Psoas muscle (tissue), 8 donors: ENCODE measurements around the gene MAP1LC3B2. TPM values are rescaled to one million over a fixed set of nuclear protein-coding genes. Genes with fewer than 3 reads are reported as not detected.

Experiments used
- ATAC-seq, 4 donors: fragments of 200-7000 bp; cut with Tn5 transposase; one replicate each; pipeline ENCODE4 v1.9.1; 2020; ENCODE audit warnings: moderate library complexity in 3 of 4, mild to moderate bottlenecking in 2 of 4
- DNase-seq, 2 donors: peaks; one replicate each; pipeline ENCODE4 v3.0.0-alpha.2; 2020
- H3K27ac ChIP-seq: fragments of 200-600 bp; one replicate; pipeline ENCODE4 v1.8.0; 2022
- H3K27me3 ChIP-seq, 3 donors: fragments of 200-600 bp in 1 of 3; one replicate each; pipeline versions ENCODE4 v1.6.1 to v1.8.0; 2013 to 2022; ENCODE audit warnings: low read length in 2 of 3, mild to moderate bottlenecking in 2 of 3, moderate library complexity in 1 of 3; ENCODE audit not compliant: insufficient read depth in 3 of 3
- H3K36me3 ChIP-seq, 2 donors: fragments of 200-600 bp in 1 of 2; one replicate each; pipeline versions ENCODE4 v1.6.1 to v1.8.0; 2013 to 2022; ENCODE audit warnings: low read depth in 1 of 2, mild to moderate bottlenecking in 1 of 2, moderate library complexity in 1 of 2; ENCODE audit not compliant: insufficient read depth in 1 of 2
- H3K4me1 ChIP-seq: fragments of 200-600 bp; one replicate; pipeline ENCODE4 v1.8.0; 2022
- H3K4me3 ChIP-seq: fragments of 200-600 bp; one replicate; pipeline ENCODE4 v1.8.0; 2022; ENCODE audit warnings: mild to moderate bottlenecking
- H3K9me3 ChIP-seq: fragments of 200-600 bp; one replicate; pipeline ENCODE4 v1.8.0; 2022
- WGBS, 3 donors: extraction: QIAGEN DNeasy Blood & Tissue Kit; methylation state at CpG; one replicate each; pipeline versions ENCODE4 v1.1.6 to v1.1.7; 2013; 5-methylcytosine and 5-hydroxymethylcytosine counted together
- intact Hi-C, 2 donors: fragments of 100-400 bp; cut with DNase I; formaldehyde crosslinking; loops; one replicate each; pipeline versions ENCODE4 v1.11.0 to v1.14.2; 2022
- polyA plus RNA-seq, 3 donors: library from polyadenylated mRNA; stranded (reverse); fragments of 200-250 nt; gene quantifications; one replicate each; pipeline ENCODE4 v1.2.3, GENCODE V29; 2013
- total RNA-seq, 4 donors: library from RNA; stranded (reverse); fragmentation: NEBNext Ultra II Directional in 2 of 4; extraction: Animal tissue kit (Norgen Biotek cat#: 25700) in 2 of 4; gene quantifications; one replicate each; pipeline versions ENCODE4 v1.2.1 to v1.2.4, GENCODE V29; 2021 to 2023
- TF ChIP-seq, protein P1 (sequence below): fragments of 200-600 bp; IDR thresholded peaks from one replicate; pipeline ENCODE4 v1.8.0; 2022; ENCODE audit warnings: antibody characterized with exemption
- donor health status: healthy with polysubstance abuse.
- donor health status: DM: no; HTN: no; CAD: no; lungs with moderate emphysema.
- donor health status: Bipolar disorder and iron deficiency.
- donor health status: healthy.
- donor health status: DM: yes; HTN: yes; CAD: no.
- donor health status: DM: no; HTN: no; CAD: no.
- donor health status: DM: no; HTN: no; CAD: no.
- donor health status: DM: yes; HTN: yes; CAD: no.

The MAP1LC3B2 gene
- total and polyA plus RNA-seq, 7 donors = 1.4 to 9.2 (median 2.3) TPM

GRCh38 chr12:116551151-116551550 lies 8.0 kb upstream of the MAP1LC3B2 start:
- TF ChIP-seq, protein P1, sequence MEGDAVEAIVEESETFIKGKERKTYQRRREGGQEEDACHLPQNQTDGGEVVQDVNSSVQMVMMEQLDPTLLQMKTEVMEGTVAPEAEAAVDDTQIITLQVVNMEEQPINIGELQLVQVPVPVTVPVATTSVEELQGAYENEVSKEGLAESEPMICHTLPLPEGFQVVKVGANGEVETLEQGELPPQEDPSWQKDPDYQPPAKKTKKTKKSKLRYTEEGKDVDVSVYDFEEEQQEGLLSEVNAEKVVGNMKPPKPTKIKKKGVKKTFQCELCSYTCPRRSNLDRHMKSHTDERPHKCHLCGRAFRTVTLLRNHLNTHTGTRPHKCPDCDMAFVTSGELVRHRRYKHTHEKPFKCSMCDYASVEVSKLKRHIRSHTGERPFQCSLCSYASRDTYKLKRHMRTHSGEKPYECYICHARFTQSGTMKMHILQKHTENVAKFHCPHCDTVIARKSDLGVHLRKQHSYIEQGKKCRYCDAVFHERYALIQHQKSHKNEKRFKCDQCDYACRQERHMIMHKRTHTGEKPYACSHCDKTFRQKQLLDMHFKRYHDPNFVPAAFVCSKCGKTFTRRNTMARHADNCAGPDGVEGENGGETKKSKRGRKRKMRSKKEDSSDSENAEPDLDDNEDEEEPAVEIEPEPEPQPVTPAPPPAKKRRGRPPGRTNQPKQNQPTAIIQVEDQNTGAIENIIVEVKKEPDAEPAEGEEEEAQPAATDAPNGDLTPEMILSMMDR = no peak
- Histone ChIP-seq H3K27me3 (peaks cover 0 to 5% (median 0%) of the 10 kb centered on the region in 3 donors), H3K27ac (no peak overlapping the region), H3K36me3 (no peaks in the 10 kb centered on the region), H3K4me3 (no peak overlapping the region), H3K4me1 (peaks cover 9% of the 10 kb centered on the region), H3K9me3 (no peaks in the 10 kb centered on the region)
- DNase-seq (no peak), ATAC-seq (no peak)
- WGBS, 3 donors = 83 to 98% (median 96%) methylated on average over 2 of the region's 2 CpGs
- intact Hi-C loops = no loop called here

GRCh38 chr12:116551619-116551951 lies 7.6 kb upstream of the MAP1LC3B2 start:
- intact Hi-C loops = no loop called here
- no peak for DNase-seq
- 79 to 86% (median 83%) methylated on average over 2 of the region's 2 CpGs for WGBS, 3 donors
- H3K36me3 ChIP-seq = no peaks in the 10 kb centered on the region
- TF ChIP-seq, protein P1 = no peak
- no peaks in the 10 kb centered on the region for H3K9me3 ChIP-seq
- peaks cover 0 to 5% (median 0%) of the 10 kb centered on the region in 3 donors for H3K27me3 ChIP-seq
- peaks cover 9% of the 10 kb centered on the region for H3K4me1 ChIP-seq
- no peak overlapping the region for H3K4me3 ChIP-seq
- no peak for ATAC-seq
- H3K27ac ChIP-seq = no peak overlapping the region

DNA sequence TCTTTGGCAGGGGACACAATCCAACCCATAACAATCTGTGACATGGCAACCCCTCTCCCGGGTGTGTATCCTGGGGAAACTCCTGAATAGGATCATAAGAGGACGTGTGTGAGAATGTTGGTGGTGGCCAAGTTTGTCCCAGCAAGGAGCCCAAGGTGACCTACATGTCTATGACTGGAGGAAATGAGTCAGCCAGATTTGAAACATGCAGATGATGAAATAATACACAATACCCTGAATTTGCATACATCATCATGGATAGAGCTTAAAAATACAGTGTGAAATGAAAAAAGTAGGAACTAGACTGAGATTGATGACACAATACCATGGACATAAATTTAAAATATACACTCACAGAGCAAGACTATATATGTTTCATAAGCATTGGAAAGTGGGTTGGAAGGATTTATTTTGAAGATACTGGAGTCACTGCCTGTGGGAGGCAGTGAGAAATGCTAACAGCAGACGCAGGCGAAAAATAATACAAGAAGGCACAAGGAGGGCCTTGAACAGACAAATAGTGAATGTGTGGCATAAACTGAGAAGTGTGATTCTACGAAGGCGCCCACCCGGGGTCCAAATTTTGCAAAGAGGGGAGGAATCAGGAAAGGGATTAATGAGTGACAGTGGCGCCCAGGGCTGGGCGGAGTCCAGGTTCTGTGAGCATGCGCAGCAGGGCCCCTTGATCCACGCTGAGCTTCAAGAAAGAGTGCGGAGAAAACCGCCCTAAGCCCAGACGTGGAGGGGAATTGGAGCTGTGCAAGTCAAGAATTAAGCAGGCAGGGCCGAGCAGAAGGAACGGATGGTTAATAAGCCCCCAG lies 7.0 kb upstream of the MAP1LC3B2 start:
- WGBS, 3 donors = 89 to 90% (median 90%) methylated on average over 16 of the region's 16 CpGs
- H3K27me3 ChIP-seq = peaks cover 0 to 5% (median 0%) of the 10 kb centered on the region in 3 donors
- H3K4me1 ChIP-seq = peaks cover 9% of the 10 kb centered on the region
- no peaks in the 10 kb centered on the region for H3K36me3 ChIP-seq
- no peak overlapping the region for H3K4me3 ChIP-seq
- no peak overlapping the region for H3K27ac ChIP-seq
- TF ChIP-seq, protein P1 = no peak
- intact Hi-C loops = no loop called here
- H3K9me3 ChIP-seq = no peaks in the 10 kb centered on the region
- DNase-seq (no peak), ATAC-seq (peak in 1 of 4 donors; percentile 37)

DNA sequence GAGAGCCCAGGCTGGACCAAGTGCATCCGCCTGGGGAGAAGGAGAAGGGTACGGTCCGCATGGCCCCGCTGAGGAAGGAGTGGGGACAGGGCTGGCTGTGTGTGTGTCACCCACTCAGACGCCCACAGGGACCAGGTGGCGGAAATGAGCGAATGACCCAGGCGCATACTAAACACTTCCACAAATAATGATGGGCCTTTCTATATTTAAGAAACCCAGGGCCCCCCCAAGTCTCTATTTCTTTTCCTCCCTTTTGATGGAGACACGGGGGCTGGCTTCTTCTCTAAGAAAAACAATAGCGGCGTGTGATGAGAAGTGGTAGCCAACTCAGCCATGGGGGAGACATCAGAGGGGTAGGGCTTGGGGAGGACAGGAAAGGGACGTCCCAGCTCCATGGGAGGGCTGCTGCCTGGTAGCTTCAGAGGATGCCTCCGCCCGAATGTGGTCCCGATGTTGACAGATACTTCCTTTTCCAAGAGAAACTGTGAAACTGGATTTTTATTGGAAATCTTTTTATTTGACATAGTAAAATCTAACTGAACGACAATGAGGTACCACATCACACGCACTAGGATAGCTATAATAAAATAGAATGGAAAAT lies 6.3 kb upstream of the MAP1LC3B2 start:
- peaks cover 0 to 5% (median 0%) of the 10 kb centered on the region in 3 donors for H3K27me3 ChIP-seq
- H3K36me3 ChIP-seq = no peaks in the 10 kb centered on the region
- intact Hi-C loops = no loop called here
- H3K4me3 ChIP-seq = no peak overlapping the region
- H3K9me3 ChIP-seq = no peaks in the 10 kb centered on the region
- peaks cover 9% of the 10 kb centered on the region for H3K4me1 ChIP-seq
- TF ChIP-seq, protein P1 = no peak
- no peak overlapping the region for H3K27ac ChIP-seq
- no peak for ATAC-seq
- no peak for DNase-seq
- 81 to 85% (median 83%) methylated on average over 17 of the region's 17 CpGs for WGBS, 3 donors
